Epithelial cell of proximal tubule (primary cell): ENCODE measurements around the gene FBXW9. TPM values are rescaled to one million over a fixed set of nuclear protein-coding genes. Genes with fewer than 3 reads are reported as not detected.

Experiments
- DNase-seq: peaks from one replicate; pipeline ENCODE4 v3.0.0-alpha.2; 2011; ENCODE audit warnings: low read depth
- H3K4me3 ChIP-seq: 2 replicates; pipeline ENCODE4 v1.5.1; 2011; ENCODE audit warnings: low read depth, mild to moderate bottlenecking, low read length
- total RNA-seq: library from RNA; depleted of rRNA; stranded (reverse); fragments of >200 nt; gene quantifications from 2 replicates; pipeline ENCODE4 v1.2.3, GENCODE V29; 2015
- TF ChIP-seq, protein P1 (sequence below): conservative IDR thresholded peaks from 2 replicates; pipeline ENCODE4 v1.5.1; 2012; ENCODE audit warnings: low read depth, mild to moderate bottlenecking, low read length

The FBXW9 gene
- total RNA-seq, 1 donor from 2014 or later = 18.5 TPM

DNA sequence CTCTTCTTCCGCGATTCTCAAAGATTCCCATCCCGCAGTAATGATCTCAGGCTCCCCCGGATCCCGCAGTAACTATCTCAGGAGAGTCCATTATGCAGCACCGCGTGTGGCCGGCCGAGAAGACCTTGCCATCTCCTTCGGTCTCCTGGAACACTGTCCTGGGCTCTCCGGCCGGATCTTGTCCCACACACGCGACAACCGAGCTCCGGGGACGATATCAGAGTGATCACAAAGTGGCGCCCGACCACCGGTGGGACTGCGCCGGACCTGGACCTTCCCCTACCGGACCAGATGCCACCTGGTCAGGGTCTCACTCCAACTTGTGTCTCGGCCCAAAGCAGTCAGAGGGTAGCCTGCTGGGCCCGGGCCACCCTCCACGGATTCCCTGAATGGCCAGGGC lies 53.9 kb downstream of the FBXW9 start:
- TF ChIP-seq, protein P1, sequence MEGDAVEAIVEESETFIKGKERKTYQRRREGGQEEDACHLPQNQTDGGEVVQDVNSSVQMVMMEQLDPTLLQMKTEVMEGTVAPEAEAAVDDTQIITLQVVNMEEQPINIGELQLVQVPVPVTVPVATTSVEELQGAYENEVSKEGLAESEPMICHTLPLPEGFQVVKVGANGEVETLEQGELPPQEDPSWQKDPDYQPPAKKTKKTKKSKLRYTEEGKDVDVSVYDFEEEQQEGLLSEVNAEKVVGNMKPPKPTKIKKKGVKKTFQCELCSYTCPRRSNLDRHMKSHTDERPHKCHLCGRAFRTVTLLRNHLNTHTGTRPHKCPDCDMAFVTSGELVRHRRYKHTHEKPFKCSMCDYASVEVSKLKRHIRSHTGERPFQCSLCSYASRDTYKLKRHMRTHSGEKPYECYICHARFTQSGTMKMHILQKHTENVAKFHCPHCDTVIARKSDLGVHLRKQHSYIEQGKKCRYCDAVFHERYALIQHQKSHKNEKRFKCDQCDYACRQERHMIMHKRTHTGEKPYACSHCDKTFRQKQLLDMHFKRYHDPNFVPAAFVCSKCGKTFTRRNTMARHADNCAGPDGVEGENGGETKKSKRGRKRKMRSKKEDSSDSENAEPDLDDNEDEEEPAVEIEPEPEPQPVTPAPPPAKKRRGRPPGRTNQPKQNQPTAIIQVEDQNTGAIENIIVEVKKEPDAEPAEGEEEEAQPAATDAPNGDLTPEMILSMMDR = no peak
- H3K4me3 ChIP-seq = no peak overlapping the region
- DNase-seq = no peak

DNA sequence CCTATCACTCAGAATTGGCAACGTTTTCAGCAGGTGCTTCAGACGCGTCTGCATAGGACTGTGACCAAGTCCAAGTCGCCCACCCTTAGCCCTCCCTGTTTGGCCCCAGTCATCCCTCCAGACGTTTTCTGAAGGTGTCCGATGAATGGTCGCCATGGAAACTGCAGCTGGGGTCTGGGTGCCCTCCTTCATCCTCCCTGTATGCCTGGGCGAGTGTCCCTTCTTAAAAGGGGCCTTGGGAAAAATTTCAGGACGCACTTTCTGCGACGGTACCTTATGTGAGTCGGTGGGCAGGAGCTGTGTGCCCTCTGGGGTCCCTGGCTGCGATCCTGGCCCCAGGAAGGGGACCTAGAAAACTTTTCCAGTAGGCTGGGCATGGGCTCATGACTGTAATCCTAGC lies 55.0 kb downstream of the FBXW9 start:
- TF ChIP-seq, protein P1 = no peak
- H3K4me3 ChIP-seq = no peak overlapping the region
- no peak for DNase-seq

DNA sequence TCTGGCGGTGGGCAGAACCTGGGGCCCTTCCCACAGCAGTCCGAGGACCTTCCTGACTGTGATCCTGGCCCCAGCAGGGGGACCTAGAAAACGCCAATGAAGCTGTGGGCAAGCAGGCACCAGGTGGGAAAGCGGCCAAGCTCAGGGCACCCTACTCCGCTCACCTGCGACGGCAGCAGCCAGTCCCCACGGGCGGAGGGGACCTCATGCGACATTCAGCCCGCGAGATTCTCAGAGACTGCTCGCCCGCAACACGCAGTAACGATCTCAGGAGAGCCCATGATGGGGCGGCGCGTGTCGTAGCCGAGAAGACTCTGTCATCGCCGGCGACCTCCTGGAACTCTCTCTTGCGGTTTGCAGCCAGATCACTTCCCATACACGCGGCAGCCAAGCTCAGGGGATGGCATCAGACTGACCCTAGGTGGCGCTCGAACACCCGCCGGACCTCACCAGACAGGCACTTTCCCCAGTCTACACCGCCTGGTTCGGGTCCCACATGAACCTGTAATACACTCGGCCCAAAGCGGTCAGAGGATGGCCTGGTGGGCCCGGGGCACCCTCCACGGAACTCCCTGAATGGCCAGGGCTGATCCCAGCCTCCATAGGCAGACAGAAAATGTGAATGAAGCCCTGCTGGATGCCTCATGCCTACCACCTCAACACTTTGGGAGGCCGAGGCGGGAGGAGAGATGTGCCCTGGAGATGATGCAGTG lies 56.4 kb downstream of the FBXW9 start:
- TF ChIP-seq, protein P1 = peak; percentile 77
- peak; percentile 20 for DNase-seq
- peak overlapping the region; percentile 28 for H3K4me3 ChIP-seq

Other genes with a start within 250 kb of the FBXW9 start
- gene ZNF709, start 211.8 kb downstream of the FBXW9 start, total RNA-seq = 1.2 and 1.9 TPM in 2 replicates
- gene ZNF564, start 145.1 kb downstream of the FBXW9 start, total RNA-seq = 3.0 and 3.3 TPM in 2 replicates
- 1.2 and 2.0 TPM in 2 replicates for gene ZNF490, start 85.8 kb downstream of the FBXW9 start, total RNA-seq
- 4.1 and 5.5 TPM in 2 replicates for gene ZNF791, start 85.7 kb downstream of the FBXW9 start, total RNA-seq
- 41.7 and 64.2 TPM in 2 replicates for gene MAN2B1, start 29.9 kb downstream of the FBXW9 start, total RNA-seq
- gene WDR83, start 29.8 kb downstream of the FBXW9 start, total RNA-seq = 3.6 and 10.8 TPM in 2 replicates
- 108 and 134 TPM in 2 replicates for gene DHPS, start 14.8 kb downstream of the FBXW9 start, total RNA-seq
- gene GNG14, start 8.6 kb downstream of the FBXW9 start, total RNA-seq = not detected in 2 replicates
- 21.9 and 33.3 TPM in 2 replicates for gene TNPO2, start 27.3 kb upstream of the FBXW9 start, total RNA-seq
- 430 and 635 TPM in 2 replicates for gene TRIR, start 38.1 kb upstream of the FBXW9 start, total RNA-seq
- 86.6 and 151 TPM in 2 replicates for gene GET3, start 40.9 kb upstream of the FBXW9 start, total RNA-seq
- gene BEST2, start 55.2 kb upstream of the FBXW9 start, total RNA-seq = not detected in 2 replicates
- 12.3 and 26.3 TPM in 2 replicates for gene HOOK2, start 78.9 kb upstream of the FBXW9 start, total RNA-seq
- 127 and 251 TPM in 2 replicates for gene JUNB, start 94.9 kb upstream of the FBXW9 start, total RNA-seq
- gene PRDX2, start 105.2 kb upstream of the FBXW9 start, total RNA-seq = 463 and 571 TPM in 2 replicates
- not detected in 2 replicates for gene THSD8, start 105.4 kb upstream of the FBXW9 start, total RNA-seq
- gene RNASEH2A, start 110.0 kb upstream of the FBXW9 start, total RNA-seq = 49.6 and 62.7 TPM in 2 replicates
- not detected in 2 replicates for gene RTBDN, start 137.9 kb upstream of the FBXW9 start, total RNA-seq
- 0.22 and 1.5 TPM in 2 replicates for gene MAST1, start 141.9 kb upstream of the FBXW9 start, total RNA-seq
- 21.0 and 24.0 TPM in 2 replicates for gene DNASE2, start 184.8 kb upstream of the FBXW9 start, total RNA-seq
- gene KLF1, start 190.6 kb upstream of the FBXW9 start, total RNA-seq = 0.51 TPM in 1 of 2 replicates, not detected in the other
- gene GCDH, start 194.5 kb upstream of the FBXW9 start, total RNA-seq = 43.4 and 49.1 TPM in 2 replicates
- 0.22 and 1.3 TPM in 2 replicates for gene SYCE2, start 222.7 kb upstream of the FBXW9 start, total RNA-seq
- gene FARSA, start 237.1 kb upstream of the FBXW9 start, total RNA-seq = 89.1 and 101 TPM in 2 replicates
- 1,613 and 1,812 TPM in 2 replicates for gene CALR, start 242.0 kb upstream of the FBXW9 start, total RNA-seq
- 108 and 129 TPM in 2 replicates for gene RAD23A, start 249.2 kb upstream of the FBXW9 start, total RNA-seq